ENCODE data around the gene PPARA. TPM values are rescaled to one million over a fixed set of nuclear protein-coding genes. Genes with fewer than 3 reads are reported as not detected.

Gene PPARA
- total and polyA plus RNA-seq, 2 donors (not counting 1 experiment from before 2014, with no cell fraction given), result 4.1 to 29.8 TPM

DNA sequence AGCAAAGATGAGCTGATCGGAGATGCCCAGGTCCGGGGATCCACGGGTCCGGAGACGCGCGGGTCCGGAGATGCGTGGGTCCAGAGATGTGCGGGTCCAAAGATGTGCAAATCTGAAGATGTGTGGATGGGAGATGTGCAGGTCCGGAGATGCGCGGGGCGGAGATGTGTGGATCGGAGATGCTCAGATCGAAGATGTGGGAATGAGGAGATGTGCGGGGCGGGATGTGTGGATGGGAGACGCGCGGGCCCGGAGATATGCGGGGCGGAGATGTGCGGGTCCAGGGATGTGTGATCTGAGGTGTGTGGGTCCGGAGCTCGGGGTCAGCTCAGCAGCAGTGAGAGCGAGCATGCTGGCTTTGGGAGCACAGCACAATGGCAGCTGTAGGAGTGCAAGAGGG is 64.3 kb downstream of the PPARA start:
- H3K4me3 ChIP-seq (ENCODE audit: control extremely low read depth in 1 of 5, extremely low read depth in 1 of 5, insufficient read depth in 1 of 5, low read depth in 2 of 5, low read length in 4 of 5), result no peak overlapping the region
- DNase-seq (no peak), ATAC-seq (ENCODE audit: low read depth) (no peak)
- intact Hi-C loops (cut with micrococcal nuclease), result no loop called here
- H3K27me3 Mint-ChIP-seq, result no peaks in the 10 kb centered on the region
- H4K20me1 ChIP-seq (ENCODE audit: control insufficient read depth, insufficient read depth, low read length, poor library complexity, severe bottlenecking), result no peaks in the 10 kb centered on the region
- 97% methylated on average over 28 of the region's 28 CpGs for WGBS (ENCODE audit: insufficient coverage)
- H3K4me2 ChIP-seq (replicated peaks; ENCODE audit: low read depth, low read length, poor library complexity, severe bottlenecking), result no peak overlapping the region
- H3K4me1 Mint-ChIP-seq, result peaks cover 3% of the 10 kb centered on the region
- no peaks in the 10 kb centered on the region for H3K27me3 ChIP-seq (replicated peaks in 1 of 4; ENCODE audit: control extremely low read depth in 1 of 4, control insufficient read depth in 3 of 4, insufficient read depth in 4 of 4, low read length in 3 of 4)
- H3K27ac Mint-ChIP-seq, result no peak overlapping the region
- no peaks in the 10 kb centered on the region for H3K4me1 ChIP-seq (ENCODE audit: control insufficient read depth in 2 of 2, insufficient read depth in 2 of 2, low read length in 2 of 2)
- no peak overlapping the region for H3K9ac ChIP-seq (ENCODE audit: low read length)
- peaks cover 8% of the 10 kb centered on the region for H3K79me2 ChIP-seq (ENCODE audit: control insufficient read depth, insufficient read depth, low read length)
- H3K27ac ChIP-seq (ENCODE audit: low read length in 2 of 2), result no peak overlapping the region
- peaks cover 4 to 20% of the 10 kb centered on the region in 2 experiments for H3K36me3 ChIP-seq (replicated peaks in 1 of 2; ENCODE audit: control extremely low read depth in 1 of 2, control insufficient read depth in 1 of 2, extremely low read depth in 1 of 2, insufficient read depth in 2 of 2, low read length in 1 of 2)
- no peak overlapping the region for H3K4me3 Mint-ChIP-seq
- POLR2A ChIA-PET, result no interaction called here
- no peak for TF ChIP-seq EZH2 (IDR thresholded peaks at IDR 0.05; ENCODE audit: borderline replicate concordance, insufficient read depth, low read depth, low read length, poor library complexity, severe bottlenecking)
- TF ChIP-seq, protein P1, sequence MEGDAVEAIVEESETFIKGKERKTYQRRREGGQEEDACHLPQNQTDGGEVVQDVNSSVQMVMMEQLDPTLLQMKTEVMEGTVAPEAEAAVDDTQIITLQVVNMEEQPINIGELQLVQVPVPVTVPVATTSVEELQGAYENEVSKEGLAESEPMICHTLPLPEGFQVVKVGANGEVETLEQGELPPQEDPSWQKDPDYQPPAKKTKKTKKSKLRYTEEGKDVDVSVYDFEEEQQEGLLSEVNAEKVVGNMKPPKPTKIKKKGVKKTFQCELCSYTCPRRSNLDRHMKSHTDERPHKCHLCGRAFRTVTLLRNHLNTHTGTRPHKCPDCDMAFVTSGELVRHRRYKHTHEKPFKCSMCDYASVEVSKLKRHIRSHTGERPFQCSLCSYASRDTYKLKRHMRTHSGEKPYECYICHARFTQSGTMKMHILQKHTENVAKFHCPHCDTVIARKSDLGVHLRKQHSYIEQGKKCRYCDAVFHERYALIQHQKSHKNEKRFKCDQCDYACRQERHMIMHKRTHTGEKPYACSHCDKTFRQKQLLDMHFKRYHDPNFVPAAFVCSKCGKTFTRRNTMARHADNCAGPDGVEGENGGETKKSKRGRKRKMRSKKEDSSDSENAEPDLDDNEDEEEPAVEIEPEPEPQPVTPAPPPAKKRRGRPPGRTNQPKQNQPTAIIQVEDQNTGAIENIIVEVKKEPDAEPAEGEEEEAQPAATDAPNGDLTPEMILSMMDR (IDR thresholded peaks at IDR 0.05), result no peak
- no peak overlapping the region for H2AFZ ChIP-seq (ENCODE audit: insufficient read depth, low read depth, low read length, poor library complexity, severe bottlenecking)
- H3K9me3 ChIP-seq (ENCODE audit: control extremely low read depth in 1 of 3, control insufficient read depth in 2 of 3, insufficient read depth in 1 of 3, low read length in 2 of 3), result peaks cover 0 to 4% (median under 1%) of the 10 kb centered on the region in 3 donors
- no peaks in the 10 kb centered on the region for H3K9me3 Mint-ChIP-seq (ENCODE audit: insufficient read depth)
- CTCF ChIA-PET, result no interaction called here

- Mint-ChIP-seq H3K9me3 (ENCODE audit: insufficient read depth) (no peaks in the 10 kb centered on the region), H3K4me1 (peaks cover 4% of the 10 kb centered on the region), H3K27ac (no peak overlapping the region), H3K27me3 (no peaks in the 10 kb centered on the region), H3K4me3 (no peak overlapping the region)
- H3K4me1 ChIP-seq (ENCODE audit: control insufficient read depth in 2 of 2, insufficient read depth in 2 of 2, low read length in 2 of 2), result no peaks in the 10 kb centered on the region
- 84% methylated on average over 9 of the region's 10 CpGs for WGBS (ENCODE audit: insufficient coverage)
- no peaks in the 10 kb centered on the region for H3K9me3 ChIP-seq (ENCODE audit: control extremely low read depth in 1 of 3, control insufficient read depth in 2 of 3, insufficient read depth in 1 of 3, low read length in 2 of 3)
- no peak overlapping the region for H3K4me3 ChIP-seq (ENCODE audit: control extremely low read depth in 1 of 5, extremely low read depth in 1 of 5, insufficient read depth in 1 of 5, low read depth in 2 of 5, low read length in 4 of 5)
- DNase-seq (no peak), ATAC-seq (ENCODE audit: low read depth) (no peak)
- CTCF ChIA-PET, result no interaction called here
- H4K20me1 ChIP-seq (ENCODE audit: control insufficient read depth, insufficient read depth, low read length, poor library complexity, severe bottlenecking), result no peaks in the 10 kb centered on the region
- no peak overlapping the region for H2AFZ ChIP-seq (ENCODE audit: insufficient read depth, low read depth, low read length, poor library complexity, severe bottlenecking)
- no peak overlapping the region for H3K4me2 ChIP-seq (replicated peaks; ENCODE audit: low read depth, low read length, poor library complexity, severe bottlenecking)
- H3K36me3 ChIP-seq (replicated peaks in 1 of 2; ENCODE audit: control extremely low read depth in 1 of 2, control insufficient read depth in 1 of 2, extremely low read depth in 1 of 2, insufficient read depth in 2 of 2, low read length in 1 of 2), result peaks cover 8 to 29% of the 10 kb centered on the region in 2 experiments
- intact Hi-C loops (cut with micrococcal nuclease), result no loop called here
- no peak for TF ChIP-seq EZH2 (IDR thresholded peaks at IDR 0.05; ENCODE audit: borderline replicate concordance, insufficient read depth, low read depth, low read length, poor library complexity, severe bottlenecking)
- TF ChIP-seq, protein P1 (IDR thresholded peaks at IDR 0.05), result no peak
- POLR2A ChIA-PET, result no interaction called here
- no peak overlapping the region for H3K27ac ChIP-seq (ENCODE audit: low read length in 2 of 2)
- H3K27me3 ChIP-seq (replicated peaks in 1 of 4; ENCODE audit: control extremely low read depth in 1 of 4, control insufficient read depth in 3 of 4, insufficient read depth in 4 of 4, low read length in 3 of 4), result no peaks in the 10 kb centered on the region
- H3K79me2 ChIP-seq (ENCODE audit: control insufficient read depth, insufficient read depth, low read length), result no peaks in the 10 kb centered on the region
- no peak overlapping the region for H3K9ac ChIP-seq (ENCODE audit: low read length)
Observed at GRCh38 chr22:46219636-46220035, 69.3 kb downstream of the PPARA start.

Data from B cell (primary cell).